NOMO-1 treated with dmso at 0.1 percent for 144 hours (cell line): ENCODE results near the gene TTC39C.
A peak's percentile ranks its signal among the peaks of the same experiment; 100 is the strongest.
"Not testable (repeated sequence)": the region's sequence is repeated elsewhere in the genome, so short reads cannot be mapped to it uniquely, and the experiment has no call there.

Experiments used
- DNase-seq: peaks from one replicate; lab custom pipeline; 2025; ENCODE audit not compliant: unreplicated experiment; lab: John Stamatoyannopoulos, UW

TTC39C gene

DNA sequence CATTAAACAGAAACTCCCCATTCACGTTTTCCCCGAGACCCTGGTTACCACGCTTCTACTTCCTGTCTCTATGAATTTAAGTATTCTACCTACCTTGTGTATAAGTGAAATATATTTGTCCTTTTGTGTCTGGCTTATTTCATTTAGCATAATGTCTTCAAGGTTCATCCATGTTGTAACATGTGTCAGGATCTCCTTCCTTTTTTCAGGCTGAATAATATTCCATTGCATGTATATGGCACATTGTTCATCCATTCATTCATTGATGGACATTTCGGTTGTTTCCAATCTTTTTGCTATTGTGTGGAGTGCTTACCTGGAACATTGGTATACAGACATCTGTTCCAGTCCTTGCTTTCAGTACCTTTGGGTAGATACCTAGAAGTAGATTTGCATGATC, 106.1 kb downstream of the TTC39C start:
- DNase-seq, result no peak

DNA sequence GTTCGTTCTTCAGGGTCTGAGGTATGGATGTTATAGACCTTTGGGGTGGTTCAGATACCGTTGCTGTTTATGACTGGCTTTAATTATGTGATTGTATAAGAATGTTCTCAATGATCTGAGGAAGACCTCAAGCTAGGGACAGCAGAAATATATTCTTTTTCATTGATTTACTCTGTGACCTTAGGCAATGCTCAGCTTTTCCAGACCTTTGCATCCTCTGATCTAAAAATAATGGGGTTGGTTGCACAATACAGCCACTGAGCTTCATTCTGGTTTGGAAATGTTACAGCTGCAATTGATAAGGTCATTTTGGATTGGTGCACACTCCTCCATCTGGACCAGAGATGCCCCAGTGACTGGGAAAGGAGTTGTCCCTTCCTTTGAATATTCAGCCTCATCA, 107.1 kb downstream of the TTC39C start:
- DNase-seq, result no peak

DNA sequence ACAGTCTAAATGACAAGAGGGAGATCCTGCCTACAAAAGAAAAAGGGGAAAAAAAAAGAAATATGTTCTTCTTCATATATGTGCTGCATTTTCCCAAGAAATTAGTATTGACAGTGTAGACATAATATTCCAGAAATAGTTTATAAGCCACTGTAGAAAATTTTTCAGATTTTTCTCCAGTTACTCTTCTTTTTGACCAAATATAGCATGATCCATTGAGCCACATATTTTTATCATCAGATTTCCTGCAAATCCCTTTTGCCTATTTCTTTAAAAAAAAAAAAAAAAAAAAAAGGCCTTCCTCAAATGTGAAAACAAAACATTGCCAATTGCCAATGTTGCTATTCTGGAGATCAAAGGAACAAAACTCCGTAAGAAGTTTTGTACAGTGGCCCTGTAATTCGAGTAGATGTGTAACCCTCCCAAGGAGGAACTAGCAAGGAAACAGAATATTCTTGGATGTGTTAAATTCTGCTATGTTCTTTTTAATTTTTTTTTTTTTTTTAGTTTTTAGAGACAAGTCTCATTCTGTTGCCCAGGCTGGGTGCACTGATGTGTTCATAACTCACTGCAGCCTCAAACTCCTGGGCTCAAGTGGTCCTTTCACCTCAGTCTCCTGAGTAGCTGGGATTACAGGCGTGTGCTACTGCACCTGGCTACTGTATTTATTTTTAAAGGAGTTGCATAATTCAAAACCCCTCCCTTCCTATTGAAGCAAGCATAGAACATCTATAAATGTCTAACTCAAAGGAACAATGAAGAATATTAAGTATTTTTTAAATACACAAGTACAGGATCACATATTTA, 111.8 kb downstream of the TTC39C start:
- no peak for DNase-seq

GRCh38 chr18:24127735-24128134, 113.2 kb downstream of the TTC39C start:
- DNase-seq, result no peak

- DNase-seq, result no peak
Observed at GRCh38 chr18:24128700-24129099, 114.1 kb downstream of the TTC39C start.

- DNase-seq, result no peak
Observed at GRCh38 chr18:24130494-24130893, 115.9 kb downstream of the TTC39C start.

GRCh38 chr18:24136967-24137373, 122.4 kb downstream of the TTC39C start:
- no peak for DNase-seq

GRCh38 chr18:24138409-24138788, 123.8 kb downstream of the TTC39C start:
- DNase-seq, result no peak

DNA sequence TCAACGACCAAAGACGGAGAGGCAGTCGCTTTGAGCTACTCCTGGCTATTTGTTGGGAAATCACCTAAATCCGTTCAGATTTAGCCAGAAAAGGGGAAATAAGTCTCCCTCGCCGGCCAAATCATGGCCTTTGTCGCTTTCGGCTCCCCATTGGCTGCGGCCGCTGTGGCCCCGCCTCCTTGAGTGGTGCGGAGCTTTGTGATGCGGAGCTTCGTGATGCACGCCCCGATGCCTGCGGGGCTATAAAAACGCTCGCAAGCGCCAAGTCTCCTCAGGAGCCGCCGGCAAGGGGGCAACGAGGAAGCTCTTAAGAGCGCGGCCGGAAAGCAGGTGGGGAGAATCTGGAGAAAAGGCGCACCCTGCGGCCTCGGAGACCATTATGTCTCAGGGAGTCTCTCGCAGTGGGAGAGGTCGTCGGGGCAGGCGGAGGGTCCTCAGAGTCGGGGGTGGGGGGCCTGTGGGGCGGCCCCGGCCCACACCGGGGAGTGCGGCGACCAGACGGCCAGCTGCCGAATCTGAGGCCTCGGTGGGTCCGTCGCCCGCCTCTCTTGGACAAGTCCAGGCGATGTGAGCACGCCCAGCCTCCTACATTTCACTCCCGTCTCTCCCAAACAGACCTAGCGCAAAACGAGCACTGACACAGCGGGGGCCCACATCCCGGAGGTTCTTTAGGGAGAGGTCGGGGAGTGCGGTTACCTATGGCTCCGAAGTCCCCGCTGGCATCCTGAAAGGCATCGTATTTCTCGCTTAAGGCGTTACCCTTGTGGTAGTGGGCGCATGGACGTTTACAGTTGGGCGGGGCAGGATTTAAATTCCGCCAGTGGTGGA, 124.4 kb downstream of the TTC39C start, which contains the start of gene CABYR:
Gene CABYR, plus strand, starts transcription at position 274 of the 828 bp plus-strand sequence. CDS start 4,053 bp downstream, outside the sequence.
- DNase-seq, result peak; percentile 77

DNA sequence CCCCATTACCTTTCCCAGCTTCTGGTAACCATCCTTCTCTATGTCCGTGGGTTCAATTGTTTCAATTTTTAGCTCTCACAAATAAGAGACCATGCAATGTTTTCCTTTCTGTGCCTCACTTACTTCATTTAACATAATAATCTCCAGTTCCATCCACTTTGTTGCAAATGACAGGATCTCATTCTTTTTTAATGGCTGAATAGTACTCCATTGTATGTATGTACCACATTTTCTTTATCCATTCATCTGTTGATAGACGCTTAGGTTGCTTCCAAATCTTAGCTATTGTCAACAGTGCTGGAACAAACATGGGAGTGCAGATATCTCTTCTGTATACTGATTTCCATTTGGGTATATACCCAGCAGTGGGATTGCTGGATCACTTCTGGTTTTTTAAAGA, 126.1 kb downstream of the TTC39C start:
- no peak for DNase-seq

GRCh38 chr18:24142376-24142775, 127.8 kb downstream of the TTC39C start:
- DNase-seq, result no peak

- DNase-seq, result not testable (repeated sequence)
Observed at GRCh38 chr18:24149591-24149990, 135.0 kb downstream of the TTC39C start.

GRCh38 chr18:24153397-24153796, 138.8 kb downstream of the TTC39C start:
- no peak for DNase-seq

DNA sequence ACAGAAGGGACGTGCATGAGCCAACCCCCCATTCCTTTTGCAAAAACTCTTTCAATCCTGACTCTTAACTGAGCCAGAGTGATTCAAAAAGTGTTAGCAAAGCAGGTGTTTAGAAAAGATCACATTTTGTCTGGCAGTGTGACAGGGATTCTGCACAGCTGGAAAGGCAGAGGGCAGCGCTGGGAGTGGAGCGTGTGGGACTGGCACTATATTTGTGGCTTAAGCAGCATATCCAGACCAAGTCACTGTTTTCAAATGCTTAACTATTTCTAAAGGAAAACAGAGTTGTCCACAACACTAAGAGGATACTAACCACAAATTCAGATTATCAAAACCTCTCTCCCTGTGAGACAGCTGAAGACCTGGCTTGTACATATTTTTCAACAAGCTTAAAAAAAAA, 143.3 kb downstream of the TTC39C start:
- DNase-seq, result no peak

- DNase-seq, result no peak
Observed at GRCh38 chr18:24160086-24160485, 145.5 kb downstream of the TTC39C start.

- DNase-seq, result no peak
Observed at GRCh38 chr18:24161304-24161703, 146.8 kb downstream of the TTC39C start.

DNA sequence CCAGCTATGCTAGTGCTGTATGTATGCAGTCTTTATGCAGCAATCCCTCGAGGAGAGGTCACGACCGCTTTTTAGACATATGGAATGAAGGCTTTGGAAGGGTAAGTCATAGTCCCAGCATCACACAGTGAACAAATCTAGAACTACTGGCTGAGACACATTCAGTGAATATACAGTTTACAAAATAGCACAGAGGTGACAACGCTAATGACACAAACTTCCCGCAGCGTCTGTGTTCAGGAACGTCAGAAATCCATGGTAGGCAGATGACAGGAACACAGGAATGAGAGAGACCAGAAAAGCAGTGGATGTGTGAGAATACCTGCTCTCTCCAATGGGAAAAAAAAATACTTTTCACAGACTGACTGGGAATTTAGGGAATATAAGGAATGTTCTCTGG, 153.9 kb downstream of the TTC39C start:
- no peak for DNase-seq

DNA sequence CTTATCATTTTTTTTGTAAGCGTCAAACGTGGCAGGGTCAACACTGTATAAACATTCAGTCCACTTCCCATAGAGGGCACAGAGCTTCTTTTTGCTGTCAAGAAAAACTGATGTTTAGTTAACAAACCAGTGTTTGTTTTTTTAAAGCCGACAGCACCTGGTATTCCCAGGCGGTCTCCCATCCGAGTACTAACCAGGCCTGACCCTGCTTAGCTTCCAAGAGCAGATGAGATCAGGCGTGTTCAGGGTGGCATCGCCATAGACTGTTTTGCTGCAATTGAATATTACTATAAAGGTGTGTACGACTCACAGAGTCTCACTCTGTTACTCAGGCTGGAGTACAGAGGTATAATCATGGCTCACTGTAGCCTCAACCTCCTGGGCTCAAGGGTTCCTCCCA, 155.8 kb downstream of the TTC39C start:
- no peak for DNase-seq

- no peak for DNase-seq
Observed at GRCh38 chr18:24173997-24174396, 159.4 kb downstream of the TTC39C start.

- DNase-seq, result peak; percentile 2
Observed at GRCh38 chr18:24176727-24177416, 162.3 kb downstream of the TTC39C start.

DNA sequence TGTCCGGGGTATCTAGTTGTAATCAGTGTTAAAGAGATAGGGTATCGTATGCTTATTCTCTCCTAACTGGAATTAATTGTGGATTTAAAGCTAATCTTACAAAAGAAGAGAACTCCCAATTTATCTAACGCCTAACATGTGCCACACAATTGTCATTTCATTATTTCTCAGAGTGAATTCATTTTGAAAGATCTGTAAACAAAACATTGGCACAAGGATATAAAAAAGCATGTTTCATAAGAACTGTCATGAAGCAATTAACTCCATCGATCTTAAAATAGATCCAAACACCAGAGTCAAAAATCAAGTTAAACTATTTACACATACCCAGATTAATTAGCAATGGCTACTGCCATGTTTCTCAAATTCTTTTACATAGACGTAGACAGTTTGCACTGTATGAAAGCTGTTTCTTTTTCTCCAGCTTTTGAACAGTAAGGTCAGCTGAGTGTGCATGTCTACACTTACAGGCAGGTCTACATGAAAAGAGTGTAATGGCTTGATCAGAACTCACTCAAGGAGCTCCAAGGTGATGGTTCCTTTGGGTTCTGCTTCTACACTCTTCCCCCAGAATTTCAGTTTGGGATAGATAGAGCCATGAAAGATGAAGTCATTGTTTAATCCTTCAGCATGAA, 163.1 kb downstream of the TTC39C start:
- DNase-seq, result no peak
